LoVo (cell line): ENCODE measurements around the gene SLCO3A1.

Experiments
- DNase-seq: peaks from one replicate; pipeline ENCODE4 v3.0.0-alpha.2; 2016; ENCODE audit warnings: low spot score

Gene SLCO3A1

DNA sequence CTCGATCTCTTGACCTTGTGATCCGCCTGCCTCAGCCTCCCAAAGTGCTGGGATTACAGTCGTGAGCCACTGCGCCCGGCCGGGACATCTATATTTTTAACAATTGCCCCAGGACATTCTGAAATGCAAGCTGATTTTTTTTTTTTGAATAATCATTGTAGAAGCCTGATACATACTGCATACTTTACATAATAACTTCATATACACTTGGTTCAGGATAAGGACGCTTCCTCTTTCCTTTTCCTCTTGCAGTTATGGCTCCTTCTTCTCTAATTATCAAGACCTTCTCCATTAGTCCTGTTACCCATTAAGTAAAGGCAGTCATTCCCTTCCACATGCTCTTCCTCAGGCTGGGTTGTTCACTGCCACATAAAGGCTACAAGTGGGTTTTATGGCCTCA lies 58.3 kb downstream of the SLCO3A1 start:
- no peak for DNase-seq

GRCh38 chr15:91912336-91912735 lies 58.8 kb downstream of the SLCO3A1 start:
- DNase-seq: no peak

DNA sequence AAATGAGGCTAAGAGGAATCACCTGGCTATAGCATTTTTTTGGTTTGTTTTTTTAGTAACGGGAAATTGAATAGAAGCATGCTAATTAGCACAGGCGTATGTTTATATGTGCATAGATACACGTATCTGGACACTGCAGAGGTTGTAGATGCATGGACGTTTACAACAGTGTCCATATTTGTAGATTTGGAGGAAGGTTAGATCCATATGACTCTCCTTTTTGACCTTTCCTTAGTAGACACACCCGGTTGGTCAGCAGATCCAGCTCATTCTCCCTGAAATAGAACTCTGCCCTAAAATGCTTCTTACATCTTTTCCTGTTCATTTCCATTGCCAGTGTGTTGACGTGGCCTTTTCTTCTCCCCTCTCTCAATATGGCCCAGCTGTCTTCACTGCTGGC lies 60.1 kb downstream of the SLCO3A1 start:
- DNase-seq: no peak

DNA sequence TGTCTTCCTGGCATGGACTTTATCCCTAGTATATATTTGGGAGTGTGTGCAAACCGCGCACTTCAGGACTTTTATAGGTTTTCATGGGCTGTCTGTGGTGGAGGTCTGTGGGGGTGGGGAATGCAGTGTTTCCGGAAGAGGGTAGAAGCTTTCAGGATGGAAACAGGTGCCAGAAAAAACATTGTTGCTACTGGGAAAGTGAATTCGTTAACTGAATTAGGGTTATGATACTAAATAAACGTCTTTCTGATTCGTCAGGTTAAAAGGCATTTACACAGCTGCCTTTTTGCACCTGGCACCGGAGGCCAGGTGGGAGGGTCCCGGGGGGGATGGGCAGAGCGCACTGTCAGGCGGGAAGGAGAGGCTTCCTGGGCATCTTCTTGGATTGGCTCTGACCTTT lies 62.1 kb downstream of the SLCO3A1 start:
- no peak for DNase-seq

GRCh38 chr15:91916051-91916450 lies 62.5 kb downstream of the SLCO3A1 start:
- no peak for DNase-seq

DNA sequence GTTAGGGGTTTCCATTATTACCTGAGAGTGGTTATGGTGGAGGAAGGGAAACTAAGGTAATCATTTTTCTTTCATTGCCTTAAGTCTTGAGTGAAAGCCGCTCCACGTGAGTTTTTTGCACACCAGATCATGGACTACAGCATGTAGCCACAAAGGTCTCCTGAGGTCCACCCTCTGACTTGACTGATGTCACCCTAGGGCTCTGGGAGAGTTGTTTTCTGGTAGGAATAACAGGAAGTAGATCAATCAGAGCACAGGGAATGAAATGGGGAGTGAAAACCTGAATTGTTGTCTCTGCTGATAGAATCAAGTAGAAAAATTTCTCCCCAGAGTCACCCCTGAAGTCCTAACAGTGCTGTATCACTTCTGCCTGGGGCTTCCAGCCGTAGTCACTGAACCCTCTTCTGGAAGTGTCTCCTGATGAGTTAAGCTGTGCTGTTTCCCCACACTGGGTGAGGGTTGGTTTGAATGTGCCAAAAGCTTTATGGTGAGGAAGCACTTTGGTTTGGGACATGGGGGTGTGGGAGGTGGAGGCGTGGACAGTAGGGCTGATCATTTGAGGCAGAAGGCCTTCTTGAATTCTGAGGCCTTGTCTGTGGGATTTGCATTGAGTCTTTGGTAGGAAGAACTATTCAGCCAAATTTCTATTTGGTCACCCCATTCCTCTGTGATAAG lies 64.3 kb downstream of the SLCO3A1 start:
- no peak for DNase-seq

DNA sequence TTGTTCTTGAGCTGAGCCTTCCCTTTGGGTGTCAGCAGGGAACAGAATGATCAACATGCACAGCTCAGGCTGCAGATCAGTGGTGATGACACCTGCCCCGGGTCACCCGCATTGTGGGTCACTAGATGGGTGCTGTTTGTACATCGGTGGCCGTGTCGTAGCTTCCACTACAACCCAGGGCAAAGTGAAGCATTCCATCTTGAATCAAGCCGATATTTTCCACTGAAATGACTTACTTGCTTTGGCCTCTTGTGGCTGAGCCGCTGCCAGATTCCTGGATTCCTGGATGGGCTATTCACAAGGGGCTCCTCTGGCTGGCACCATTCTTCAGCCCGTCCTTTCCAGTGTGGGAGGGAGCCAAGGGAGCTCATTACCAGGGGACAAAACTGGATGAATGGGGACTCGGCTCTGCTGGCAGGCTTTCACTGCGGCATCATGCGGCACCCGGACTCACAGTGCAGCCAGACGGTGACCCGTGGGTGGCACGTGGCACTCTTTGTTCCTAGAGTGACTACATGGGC lies 65.6 kb downstream of the SLCO3A1 start:
- DNase-seq: no peak

GRCh38 chr15:91921188-91921842 lies 67.8 kb downstream of the SLCO3A1 start:
- DNase-seq: no peak

- DNase-seq: no peak
These were observed 68.3 kb downstream of the SLCO3A1 start for GRCh38 chr15:91921843-91922198.

GRCh38 chr15:91922646-91923547 lies 69.4 kb downstream of the SLCO3A1 start:
- DNase-seq: no peak

GRCh38 chr15:91924183-91924582 lies 70.7 kb downstream of the SLCO3A1 start:
- DNase-seq: no peak

DNA sequence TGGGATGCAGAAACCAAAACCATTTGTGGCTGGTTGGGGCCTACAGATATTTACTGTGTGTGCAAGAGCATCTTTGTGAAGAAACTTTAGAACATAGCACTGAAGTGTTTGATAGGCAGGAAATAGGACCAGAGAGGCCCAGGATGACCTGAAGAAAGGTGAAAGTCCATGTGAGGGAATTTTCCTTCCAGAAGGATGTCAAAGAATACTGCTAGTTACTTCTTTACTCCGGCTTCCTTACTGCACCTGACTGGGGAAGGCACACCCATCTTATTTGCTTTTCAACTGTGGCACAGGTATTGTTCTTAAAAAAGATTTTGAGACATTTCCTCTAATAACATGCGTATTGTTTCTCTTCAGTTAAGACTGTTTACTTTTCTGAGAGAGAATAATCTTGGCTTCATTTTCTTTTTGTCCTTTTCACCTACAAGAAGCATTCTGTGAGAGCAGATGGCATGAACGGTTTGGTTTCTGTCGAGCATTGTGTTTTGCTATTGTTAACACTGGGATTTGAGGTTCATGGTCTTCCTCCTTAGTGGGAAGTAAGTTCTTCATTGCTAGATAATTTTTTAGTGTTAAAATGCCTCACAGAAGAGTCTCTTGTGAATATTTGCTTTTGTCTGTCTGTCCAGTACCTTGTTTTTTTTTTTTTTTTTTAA lies 71.5 kb downstream of the SLCO3A1 start:
- DNase-seq: no peak

GRCh38 chr15:91925794-91926193 lies 72.3 kb downstream of the SLCO3A1 start:
- no peak for DNase-seq

DNA sequence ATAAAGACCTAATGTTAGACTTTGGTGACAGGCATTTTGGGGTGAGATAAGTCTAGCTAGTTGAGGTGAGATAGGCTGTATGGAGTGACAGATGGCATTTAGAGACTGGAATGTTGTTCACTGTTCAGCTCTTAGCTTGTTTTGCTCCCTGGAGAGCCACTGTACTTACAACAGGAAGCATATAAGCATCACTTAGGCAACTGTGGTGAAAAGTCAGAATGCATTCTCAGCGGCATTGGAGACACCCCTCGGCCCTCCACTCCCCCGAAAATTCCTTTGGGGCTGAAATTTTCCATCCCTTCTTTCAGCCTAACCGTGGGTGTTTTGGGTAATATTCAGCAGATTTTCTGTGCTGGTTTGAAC lies 73.4 kb downstream of the SLCO3A1 start:
- DNase-seq: no peak

DNA sequence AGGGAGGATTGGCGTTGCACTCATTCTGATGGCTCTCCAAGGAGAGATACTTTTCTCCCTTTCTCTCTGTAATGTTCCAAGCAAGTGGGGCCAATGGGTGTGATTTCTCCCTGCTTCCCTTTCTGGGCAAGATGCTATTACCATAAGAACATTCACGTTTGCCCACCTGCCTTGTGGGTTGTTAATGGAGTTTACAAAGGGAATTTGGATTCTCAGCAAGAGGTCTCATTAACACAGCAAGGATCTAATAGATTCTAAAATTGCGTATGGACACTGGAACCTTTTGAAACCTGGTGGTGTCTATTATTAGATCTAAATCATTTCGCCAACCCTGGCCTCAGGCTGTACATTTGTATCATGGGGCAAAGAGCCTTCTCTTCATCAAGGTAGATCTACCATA lies 74.1 kb downstream of the SLCO3A1 start:
- DNase-seq: no peak

GRCh38 chr15:91928675-91929074 lies 75.2 kb downstream of the SLCO3A1 start:
- no peak for DNase-seq

GRCh38 chr15:91929509-91929908 lies 76.0 kb downstream of the SLCO3A1 start:
- DNase-seq: no peak

GRCh38 chr15:91930092-91930491 lies 76.6 kb downstream of the SLCO3A1 start:
- DNase-seq: no peak

DNA sequence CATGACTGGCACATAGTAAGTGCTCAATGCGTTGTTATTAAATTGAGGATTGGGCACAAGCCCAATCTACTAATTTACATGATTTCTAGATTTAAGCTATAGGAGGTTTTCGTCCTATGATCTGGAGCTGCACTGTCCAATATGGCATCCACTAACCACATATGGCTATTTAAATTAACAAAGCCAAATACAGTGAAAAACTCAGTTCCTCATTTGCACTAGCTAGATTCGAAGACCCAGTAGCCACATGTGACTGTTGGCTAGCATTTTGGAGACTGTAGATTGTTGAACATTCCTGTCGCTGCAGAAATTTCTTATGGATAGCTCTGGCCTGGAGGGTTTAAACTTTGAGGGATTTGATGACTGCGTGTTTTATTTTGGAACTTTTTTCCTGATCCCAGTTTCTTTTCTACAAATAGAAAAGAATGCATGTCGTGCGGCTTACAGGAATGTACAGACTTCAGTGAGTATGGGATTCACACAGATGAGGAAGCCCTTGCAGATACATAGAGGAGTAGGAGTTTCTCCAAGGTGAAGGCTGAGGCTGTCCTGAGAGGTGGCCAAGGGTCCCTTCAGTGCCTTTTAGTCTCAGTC lies 82.8 kb downstream of the SLCO3A1 start:
- no peak for DNase-seq

DNA sequence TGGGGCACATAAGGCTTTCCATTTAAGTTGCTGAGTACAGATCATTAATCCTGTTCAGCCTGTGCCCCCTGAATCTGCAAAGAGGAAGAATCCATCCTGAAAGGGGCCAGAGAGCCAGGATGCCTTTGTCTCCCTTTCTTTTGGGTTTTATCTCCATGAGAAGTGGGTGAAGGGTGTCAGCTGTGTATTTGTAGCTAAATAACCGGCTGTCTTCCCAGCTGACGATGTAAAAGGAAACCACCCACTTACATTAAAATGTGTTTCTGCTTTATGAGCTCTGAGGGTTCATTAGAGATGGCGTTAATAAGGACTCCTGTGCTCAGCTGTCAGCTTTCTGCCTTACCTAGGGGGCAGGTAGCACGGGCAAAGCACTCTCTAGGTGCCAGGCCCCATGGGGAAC lies 83.4 kb downstream of the SLCO3A1 start:
- DNase-seq: no peak

DNA sequence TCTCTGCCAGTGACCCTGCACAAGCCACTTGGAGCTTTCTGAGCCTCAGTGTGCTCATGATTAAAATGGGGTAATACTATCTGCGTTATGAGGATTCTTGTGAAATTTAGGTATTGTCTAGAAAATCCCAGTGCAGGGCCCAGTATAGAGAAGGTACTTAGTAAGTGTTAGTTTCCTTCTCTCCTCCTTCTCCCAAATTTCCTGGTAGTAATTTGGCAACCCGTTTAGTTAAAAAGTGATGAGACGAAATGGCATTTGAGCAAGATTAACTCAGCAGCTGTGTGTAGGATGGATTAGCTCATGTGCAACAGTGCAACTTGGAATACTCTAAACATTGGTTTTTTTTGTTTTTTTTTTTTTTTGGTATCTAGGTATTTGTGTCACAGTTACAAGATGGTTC lies 84.6 kb downstream of the SLCO3A1 start:
- no peak for DNase-seq

DNA sequence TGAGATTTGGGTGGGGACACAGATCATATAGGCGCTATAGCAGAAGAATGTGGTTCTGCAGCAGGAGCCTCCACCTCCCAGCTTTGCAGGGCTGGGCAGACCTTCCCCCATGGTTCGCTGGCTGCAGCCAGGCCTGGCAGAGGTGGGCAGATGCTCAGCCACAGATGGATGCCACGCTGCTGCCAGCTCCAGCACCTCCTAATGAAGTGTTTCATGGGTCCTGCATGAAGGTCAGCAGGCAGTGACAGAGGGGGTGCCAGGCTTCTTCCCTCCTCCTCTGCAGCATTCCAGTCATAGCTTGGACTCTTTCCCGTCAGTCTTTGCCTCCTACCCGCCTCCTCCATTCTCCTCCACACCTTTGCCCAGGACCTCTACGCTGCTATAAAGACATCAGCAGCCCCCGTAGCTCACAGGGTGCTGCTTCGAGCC lies 85.9 kb downstream of the SLCO3A1 start:
- DNase-seq: no peak
